ENCODE results near the gene LKAAEAR1. TPM values are rescaled to one million over a fixed set of nuclear protein-coding genes. Genes with fewer than 3 reads are reported as not detected.

LKAAEAR1 gene
- total and polyA plus RNA-seq, 2 of the 13 experiments (the other 11 are each of a cell fraction or from before 2014, with no cell fraction given) = not detected

GRCh38 chr20:64101731-64102621 is 17.8 kb upstream of the LKAAEAR1 start (continued):
- TF ChIP-seq ZNF883 (CRISPR knock-in tag; IDR thresholded peaks at IDR 0.05; ENCODE audit: not compliant biosample characterization) (peak; percentile 88), CEBPB (IDR thresholded peaks at IDR 0.05; ENCODE audit: borderline replicate concordance, low read depth, low read length) (no peak), RAD51 (IDR thresholded peaks at IDR 0.05; ENCODE audit: borderline replicate concordance) (no peak), NRL (CRISPR knock-in tag; IDR thresholded peaks at IDR 0.05; ENCODE audit: borderline replicate concordance) (0 out of 2 replicates have a peak, but pooled peaks have one; percentile 13), RARA (CRISPR knock-in tag; IDR thresholded peaks at IDR 0.05) (no peak), STAT6 (CRISPR knock-in tag; IDR thresholded peaks at IDR 0.05; ENCODE audit: borderline replicate concordance) (no peak), CBX1 (IDR thresholded peaks at IDR 0.05; ENCODE audit: low read depth) (peak; percentile 49), THAP8 (CRISPR knock-in tag; IDR thresholded peaks at IDR 0.05; ENCODE audit: borderline replicate concordance) (no peak), ZBTB34 (CRISPR knock-in tag; IDR thresholded peaks at IDR 0.05) (no peak), ZBTB39 (CRISPR knock-in tag; IDR thresholded peaks at IDR 0.05) (peak; percentile 45; the same call in 1 of the 2 replicates), KAT7 (CRISPR knock-in tag; IDR thresholded peaks at IDR 0.05; ENCODE audit: borderline replicate concordance) (no peak), ZNF839 (CRISPR knock-in tag; IDR thresholded peaks at IDR 0.05; ENCODE audit: borderline replicate concordance) (no peak), ZNF605 (CRISPR knock-in tag; IDR thresholded peaks at IDR 0.05) (0 out of 2 replicates have a peak, but pooled peaks have one; percentile 36), ZNF280B (CRISPR knock-in tag; IDR thresholded peaks at IDR 0.05; ENCODE audit: borderline replicate concordance) (peak; percentile 38), ZNF670 (CRISPR knock-in tag; IDR thresholded peaks at IDR 0.05; ENCODE audit: borderline replicate concordance) (no peak), HNRNPLL (IDR thresholded peaks at IDR 0.05; ENCODE audit: low read depth, low read length, poor library complexity, severe bottlenecking) (peak; percentile 43), SCMH1 (CRISPR knock-in tag; IDR thresholded peaks at IDR 0.05; ENCODE audit: borderline replicate concordance) (no peak), SRSF9 (IDR thresholded peaks at IDR 0.05; ENCODE audit: borderline replicate concordance, insufficient read depth, low read depth, low read length, poor library complexity, severe bottlenecking) (no peak)

Data from HepG2 (cell line).